ENCODE measurements around the gene PSORS1C2. TPM values are rescaled to one million over a fixed set of nuclear protein-coding genes. Genes with fewer than 3 reads are reported as not detected.

Gene PSORS1C2
- total RNA-seq, 2 donors from 2014 or later = not detected

GRCh38 chr6:31175971-31176370 is 37.1 kb upstream of the PSORS1C2 start:
- H3K9me3 ChIP-seq = no peaks in the 10 kb centered on the region
- peak overlapping the region in 1 of 4 donors; percentile 18 for H3K27ac ChIP-seq
- 62 to 64% methylated on average over 3 of the region's 3 CpGs for WGBS, 2 donors
- H3K36me3 ChIP-seq (replicated peaks in 1 of 2; ENCODE audit: insufficient read depth in 1 of 2, low read depth in 2 of 2) = no peaks in the 10 kb centered on the region
- ATAC-seq = no peak
- no peak overlapping the region for H3K4me3 ChIP-seq
- H3K27me3 ChIP-seq = no peaks in the 10 kb centered on the region
- TF ChIP-seq CTCF (IDR thresholded peaks at IDR 0.05) = no peak
- no peak for TF ChIP-seq POLR2A (IDR thresholded peaks at IDR 0.05)
- DNase-seq = no peak
- intact Hi-C loops (cut with DNase I) = no loop called here
- H3K4me1 ChIP-seq = peaks cover 74% of the 10 kb centered on the region

DNA sequence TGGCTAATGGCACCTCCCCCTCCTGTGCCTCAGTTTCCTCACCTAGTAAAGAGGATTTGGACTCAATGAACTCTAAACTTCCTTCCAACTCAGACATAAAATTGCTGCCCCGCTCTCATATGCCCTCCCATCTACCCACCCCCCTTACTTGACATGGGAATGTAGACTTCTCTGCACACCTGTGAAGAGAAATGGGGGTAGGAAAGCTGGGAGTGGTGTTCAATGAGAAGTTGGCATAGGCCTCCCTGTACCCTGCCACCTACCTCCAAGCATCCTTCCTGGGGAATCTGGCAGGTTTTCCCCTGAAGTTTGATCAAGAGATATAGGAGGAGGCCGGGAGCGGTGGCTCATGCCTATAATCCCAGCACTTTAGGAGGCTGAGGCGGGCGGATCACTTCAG is 35.5 kb upstream of the PSORS1C2 start:
- H3K27ac ChIP-seq = no peak overlapping the region
- no peak overlapping the region for H3K4me3 ChIP-seq
- intact Hi-C loops (cut with DNase I) = no loop called here
- DNase-seq (peak in 1 of 4 donors; percentile 47), ATAC-seq (peak; percentile 51)
- 54 to 65% methylated on average over 5 of the region's 5 CpGs for WGBS, 2 donors
- no peaks in the 10 kb centered on the region for H3K36me3 ChIP-seq (replicated peaks in 1 of 2; ENCODE audit: insufficient read depth in 1 of 2, low read depth in 2 of 2)
- TF ChIP-seq CTCF (IDR thresholded peaks at IDR 0.05) (no peak), POLR2A (IDR thresholded peaks at IDR 0.05) (no peak)
- H3K9me3 ChIP-seq = no peaks in the 10 kb centered on the region
- peaks cover 61% of the 10 kb centered on the region for H3K4me1 ChIP-seq
- no peaks in the 10 kb centered on the region for H3K27me3 ChIP-seq

GRCh38 chr6:31173406-31173805 is 34.5 kb upstream of the PSORS1C2 start:
- intact Hi-C loops (cut with DNase I) = no loop called here
- Histone ChIP-seq H3K27me3 (no peaks in the 10 kb centered on the region), H3K4me3 (no peak overlapping the region), H3K36me3 (replicated peaks in 1 of 2; ENCODE audit: insufficient read depth in 1 of 2, low read depth in 2 of 2) (no peaks in the 10 kb centered on the region), H3K27ac (no peak overlapping the region), H3K4me1 (peaks cover 51% of the 10 kb centered on the region), H3K9me3 (no peaks in the 10 kb centered on the region)
- DNase-seq = no peak
- ATAC-seq = no peak
- TF ChIP-seq POLR2A (IDR thresholded peaks at IDR 0.05) (no peak), CTCF (IDR thresholded peaks at IDR 0.05) (no peak)
- WGBS, 2 donors = 56 to 89% methylated on average over 1 to 3 of the region's 3 CpGs

- no peak for TF ChIP-seq POLR2A (IDR thresholded peaks at IDR 0.05)
- no peak for TF ChIP-seq CTCF (IDR thresholded peaks at IDR 0.05)
- no peaks in the 10 kb centered on the region for H3K36me3 ChIP-seq (replicated peaks in 1 of 2; ENCODE audit: insufficient read depth in 1 of 2, low read depth in 2 of 2)
- H3K9me3 ChIP-seq = no peaks in the 10 kb centered on the region
- DNase-seq (no peak), ATAC-seq (no peak)
- no peak overlapping the region for H3K4me3 ChIP-seq
- whole genome bisulfite sequencing, 2 donors = 76 to 80% methylated on average over 5 of the region's 5 CpGs
- intact Hi-C loops (cut with DNase I) = no loop called here
- H3K27me3 ChIP-seq = no peaks in the 10 kb centered on the region
- H3K27ac ChIP-seq = no peak overlapping the region
- peaks cover 48% of the 10 kb centered on the region for H3K4me1 ChIP-seq
Observed at GRCh38 chr6:31172973-31173384, 34.1 kb upstream of the PSORS1C2 start.

Data from body of pancreas (tissue), 4 donors.